LNCAP (cell line): ENCODE data around the gene PABPN1L.

ENCODE experiments used
- TF ChIP-seq, protein P1 (sequence below): fragments of 450-650 bp; IDR thresholded peaks from 2 replicates; pipeline ENCODE4 v1.5.1; 2017; ENCODE audit warnings: mild to moderate bottlenecking

PABPN1L gene

GRCh38 chr16:88883117-88883895 lies 16.8 kb upstream of the PABPN1L start:
- TF ChIP-seq, protein P1, sequence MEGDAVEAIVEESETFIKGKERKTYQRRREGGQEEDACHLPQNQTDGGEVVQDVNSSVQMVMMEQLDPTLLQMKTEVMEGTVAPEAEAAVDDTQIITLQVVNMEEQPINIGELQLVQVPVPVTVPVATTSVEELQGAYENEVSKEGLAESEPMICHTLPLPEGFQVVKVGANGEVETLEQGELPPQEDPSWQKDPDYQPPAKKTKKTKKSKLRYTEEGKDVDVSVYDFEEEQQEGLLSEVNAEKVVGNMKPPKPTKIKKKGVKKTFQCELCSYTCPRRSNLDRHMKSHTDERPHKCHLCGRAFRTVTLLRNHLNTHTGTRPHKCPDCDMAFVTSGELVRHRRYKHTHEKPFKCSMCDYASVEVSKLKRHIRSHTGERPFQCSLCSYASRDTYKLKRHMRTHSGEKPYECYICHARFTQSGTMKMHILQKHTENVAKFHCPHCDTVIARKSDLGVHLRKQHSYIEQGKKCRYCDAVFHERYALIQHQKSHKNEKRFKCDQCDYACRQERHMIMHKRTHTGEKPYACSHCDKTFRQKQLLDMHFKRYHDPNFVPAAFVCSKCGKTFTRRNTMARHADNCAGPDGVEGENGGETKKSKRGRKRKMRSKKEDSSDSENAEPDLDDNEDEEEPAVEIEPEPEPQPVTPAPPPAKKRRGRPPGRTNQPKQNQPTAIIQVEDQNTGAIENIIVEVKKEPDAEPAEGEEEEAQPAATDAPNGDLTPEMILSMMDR, result no peak

DNA sequence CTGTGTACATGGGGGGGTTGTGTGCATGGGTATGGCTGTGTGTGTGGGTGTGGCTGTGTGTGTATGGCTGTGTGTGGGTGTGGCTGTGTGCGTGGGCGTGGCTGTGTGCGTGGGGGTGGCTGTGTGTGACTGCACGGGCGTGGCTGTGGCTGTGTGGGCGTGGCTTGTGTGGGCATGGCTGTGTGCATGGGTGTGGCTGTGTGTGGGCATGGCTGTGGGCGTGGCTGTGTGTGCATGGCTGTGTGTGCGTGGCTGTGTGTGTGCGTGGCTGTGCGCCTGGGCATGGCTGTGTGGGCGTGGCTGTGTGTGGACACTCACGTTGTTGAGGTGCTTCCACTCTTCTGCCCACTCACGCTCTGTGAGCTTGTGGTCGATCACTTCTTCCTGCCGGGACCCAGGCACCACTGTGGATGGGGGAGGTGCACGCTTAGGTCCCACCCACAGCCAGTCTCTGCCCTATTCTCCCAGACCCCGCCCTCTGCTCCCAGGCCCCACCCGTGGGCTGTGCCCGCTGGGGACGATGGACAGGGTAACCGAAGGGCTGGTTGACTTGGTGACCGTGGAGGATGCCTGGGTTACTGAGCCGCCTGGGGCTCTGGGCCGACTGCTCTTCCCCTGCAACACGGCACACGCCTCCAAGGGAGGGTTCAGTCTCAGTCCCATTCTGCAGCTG lies 16.0 kb upstream of the PABPN1L start:
- TF ChIP-seq, protein P1, result no peak

GRCh38 chr16:88881675-88882357 lies 15.4 kb upstream of the PABPN1L start:
- TF ChIP-seq, protein P1, result no peak

DNA sequence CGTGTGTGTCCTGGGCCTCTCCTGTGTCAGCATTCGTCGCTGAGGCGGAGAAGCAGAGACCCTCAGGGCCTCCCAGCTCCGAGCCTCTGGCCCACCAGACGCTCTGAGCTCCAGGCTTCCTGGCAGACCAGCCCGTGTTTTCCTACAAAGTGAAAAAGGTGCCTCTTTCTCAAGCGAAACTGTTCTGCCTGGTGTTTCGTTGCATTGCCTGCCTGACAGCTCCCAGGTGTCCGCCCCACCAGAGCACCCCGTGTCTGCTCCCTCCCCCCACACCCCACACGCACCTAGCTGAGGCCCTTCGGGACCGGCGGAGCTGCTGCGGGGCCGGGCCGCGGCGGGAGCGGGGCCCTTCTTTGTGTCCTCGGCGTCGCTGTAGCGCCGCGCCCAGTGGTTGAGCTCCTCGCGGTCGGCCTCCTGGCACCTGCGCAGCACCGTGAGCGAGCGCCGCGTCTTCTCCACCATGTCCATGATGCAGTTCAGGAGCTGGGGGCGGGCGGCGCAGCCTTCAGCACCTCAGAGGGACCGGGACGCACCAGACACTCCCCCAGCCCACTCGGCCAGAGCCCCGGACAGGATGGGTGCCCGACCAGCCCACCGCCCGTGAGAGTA lies 14.7 kb upstream of the PABPN1L start:
- TF ChIP-seq, protein P1, result no peak

DNA sequence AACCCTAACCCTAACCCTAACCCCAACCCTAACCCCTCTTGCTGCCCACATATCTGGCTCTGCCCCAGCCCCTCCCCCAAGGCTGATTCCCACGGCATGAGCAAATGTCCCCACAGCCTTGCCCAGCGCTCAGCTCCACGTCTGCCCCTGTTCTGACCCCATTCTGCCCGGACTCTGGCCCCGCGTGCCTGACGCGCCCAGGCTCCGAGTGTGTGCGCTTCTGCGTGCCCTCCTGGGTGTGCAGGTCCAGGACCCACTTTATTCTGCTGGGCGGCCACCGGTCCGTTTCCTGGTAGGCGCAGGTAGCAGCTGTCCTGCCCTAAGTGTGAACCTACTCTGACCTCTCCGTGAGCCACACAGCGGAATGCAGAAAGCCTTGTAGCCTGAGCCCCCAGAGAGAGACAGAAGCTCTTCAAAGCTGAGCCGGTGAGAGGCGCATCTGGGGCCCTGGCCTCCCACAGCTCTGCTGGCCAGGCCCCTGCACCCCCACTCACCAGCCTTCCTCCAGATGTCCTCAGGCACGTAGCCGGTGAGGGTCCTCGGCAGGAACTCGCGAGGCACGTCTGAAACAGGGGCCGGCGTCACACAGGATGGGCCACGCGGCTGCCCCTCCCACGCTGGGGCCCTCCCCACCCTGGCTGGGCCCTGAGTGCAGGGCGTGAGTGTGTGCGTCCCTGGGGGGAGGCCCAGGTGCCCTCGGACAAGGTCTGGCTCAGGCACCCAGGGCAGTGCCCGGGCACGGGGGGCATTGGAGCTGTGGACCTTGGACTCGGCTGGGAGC lies 14.0 kb upstream of the PABPN1L start:
- TF ChIP-seq, protein P1, result no peak

- TF ChIP-seq, protein P1, result no peak
Measured at GRCh38 chr16:88879788-88880055, 13.3 kb upstream of the PABPN1L start.
